Parathyroid adenoma (tissue), 2 donors: ENCODE results near the gene MATN4.

ENCODE experiments used
- H2AFZ ChIP-seq: fragments of 300-600 bp; sonication (generic); one replicate; pipeline ENCODE4 v1.7.0; 2017; ENCODE audit warnings: antibody characterized with exemption, mild to moderate bottlenecking
- H3K27ac ChIP-seq: fragments of 300-600 bp; sonication (generic); one replicate; pipeline ENCODE4 v1.7.0; 2017
- H3K27me3 ChIP-seq: fragments of 300-600 bp; sonication (generic); one replicate; pipeline ENCODE4 v1.7.0; 2017; ENCODE audit warnings: low read length; ENCODE audit not compliant: control insufficient read depth, insufficient read depth
- H3K36me3 ChIP-seq: fragments of 300-600 bp; sonication (generic); one replicate; pipeline ENCODE4 v1.7.0; 2017; ENCODE audit warnings: low read length; ENCODE audit not compliant: control insufficient read depth, insufficient read depth
- H3K4me1 ChIP-seq: fragments of 300-600 bp; sonication (generic); one replicate; pipeline ENCODE4 v1.7.0; 2017; ENCODE audit warnings: control low read depth
- H3K4me2 ChIP-seq: fragments of 300-600 bp; sonication (generic); one replicate; pipeline ENCODE4 v1.7.0; 2017; ENCODE audit warnings: low read length
- H3K4me3 ChIP-seq: fragments of 300-600 bp; sonication (generic); one replicate; pipeline ENCODE4 v1.7.0; 2017; ENCODE audit warnings: low read depth, low read length
- H3K79me2 ChIP-seq: fragments of 300-600 bp; sonication (generic); one replicate; pipeline ENCODE4 v1.7.0; 2017; ENCODE audit warnings: control low read depth
- H3K9ac ChIP-seq: fragments of 300-600 bp; sonication (generic); one replicate; pipeline ENCODE4 v1.7.0; 2017; ENCODE audit warnings: mild to moderate bottlenecking
- H3K9me3 ChIP-seq: fragments of 300-600 bp; sonication (generic); one replicate; pipeline ENCODE4 v1.7.0; 2017; ENCODE audit warnings: low read length; ENCODE audit not compliant: control insufficient read depth
- TF ChIP-seq, protein P1 (sequence below): fragments of 300-600 bp; sonication (generic); IDR thresholded peaks from one replicate; pipeline ENCODE4 v1.7.0; 2017; ENCODE audit warnings: antibody characterized with exemption, mild to moderate bottlenecking
- donor health status: primary hyperparathyroidism.

Gene MATN4

DNA sequence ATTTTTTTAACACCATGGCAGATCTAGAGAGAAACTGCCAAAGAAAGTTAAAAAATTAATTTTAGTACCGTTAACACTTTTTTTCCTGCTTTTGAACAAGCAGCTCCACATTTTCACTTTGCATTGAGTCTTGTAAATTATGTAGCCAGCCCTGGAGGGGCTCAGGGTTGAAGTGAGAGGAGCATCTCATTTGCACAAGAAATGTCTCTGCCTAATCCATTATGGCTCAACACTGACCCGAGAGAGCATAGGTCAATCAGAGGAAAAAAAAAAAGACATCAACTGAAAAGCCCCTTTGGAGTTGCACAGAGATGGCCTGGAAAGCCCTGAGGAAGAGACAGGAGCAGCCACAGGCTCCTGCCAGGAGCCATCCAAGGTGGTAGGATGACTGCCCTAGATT is 49.4 kb downstream of the MATN4 start:
- Histone ChIP-seq H3K4me2 (no peak overlapping the region), H3K27me3 (no peaks in the 10 kb centered on the region), H3K9ac (no peak overlapping the region), H3K27ac (no peak overlapping the region), H2AFZ (no peak overlapping the region), H3K36me3 (no peaks in the 10 kb centered on the region), H3K79me2 (no peaks in the 10 kb centered on the region), H3K4me3 (no peak overlapping the region), H3K9me3 (no peaks in the 10 kb centered on the region), H3K4me1 (peaks cover 10% of the 10 kb centered on the region)
- TF ChIP-seq, protein P1, sequence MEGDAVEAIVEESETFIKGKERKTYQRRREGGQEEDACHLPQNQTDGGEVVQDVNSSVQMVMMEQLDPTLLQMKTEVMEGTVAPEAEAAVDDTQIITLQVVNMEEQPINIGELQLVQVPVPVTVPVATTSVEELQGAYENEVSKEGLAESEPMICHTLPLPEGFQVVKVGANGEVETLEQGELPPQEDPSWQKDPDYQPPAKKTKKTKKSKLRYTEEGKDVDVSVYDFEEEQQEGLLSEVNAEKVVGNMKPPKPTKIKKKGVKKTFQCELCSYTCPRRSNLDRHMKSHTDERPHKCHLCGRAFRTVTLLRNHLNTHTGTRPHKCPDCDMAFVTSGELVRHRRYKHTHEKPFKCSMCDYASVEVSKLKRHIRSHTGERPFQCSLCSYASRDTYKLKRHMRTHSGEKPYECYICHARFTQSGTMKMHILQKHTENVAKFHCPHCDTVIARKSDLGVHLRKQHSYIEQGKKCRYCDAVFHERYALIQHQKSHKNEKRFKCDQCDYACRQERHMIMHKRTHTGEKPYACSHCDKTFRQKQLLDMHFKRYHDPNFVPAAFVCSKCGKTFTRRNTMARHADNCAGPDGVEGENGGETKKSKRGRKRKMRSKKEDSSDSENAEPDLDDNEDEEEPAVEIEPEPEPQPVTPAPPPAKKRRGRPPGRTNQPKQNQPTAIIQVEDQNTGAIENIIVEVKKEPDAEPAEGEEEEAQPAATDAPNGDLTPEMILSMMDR: no peak

- Histone ChIP-seq H2AFZ (no peak overlapping the region), H3K36me3 (no peaks in the 10 kb centered on the region), H3K27me3 (no peaks in the 10 kb centered on the region), H3K4me1 (peaks cover 10% of the 10 kb centered on the region), H3K27ac (no peak overlapping the region), H3K4me2 (no peak overlapping the region), H3K9me3 (no peaks in the 10 kb centered on the region), H3K9ac (no peak overlapping the region), H3K79me2 (no peaks in the 10 kb centered on the region), H3K4me3 (no peak overlapping the region)
- TF ChIP-seq, protein P1: no peak
Observed at GRCh38 chr20:45258259-45258658, 49.8 kb downstream of the MATN4 start.

DNA sequence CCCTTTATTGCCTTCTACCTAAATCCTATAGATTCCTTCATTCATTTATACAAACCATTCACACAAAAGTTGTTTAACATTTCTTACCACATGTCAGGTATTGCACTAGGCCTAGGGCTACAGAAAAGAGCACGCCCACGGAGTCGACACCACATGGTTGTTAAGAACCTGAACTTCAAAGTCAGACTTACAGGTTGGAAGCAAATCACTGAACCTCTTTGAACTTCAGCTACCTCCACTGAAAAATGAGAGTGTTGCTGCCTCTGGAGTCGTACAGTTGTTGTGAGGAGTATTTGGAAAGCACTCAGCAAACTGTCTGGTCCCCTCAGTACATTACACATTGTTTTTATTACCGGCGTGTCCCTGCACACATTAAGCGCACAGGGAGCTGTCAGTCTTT is 50.4 kb downstream of the MATN4 start:
- no peak overlapping the region for H3K9ac ChIP-seq
- H3K36me3 ChIP-seq: no peaks in the 10 kb centered on the region
- H3K27me3 ChIP-seq: no peaks in the 10 kb centered on the region
- H3K4me3 ChIP-seq: no peak overlapping the region
- peaks cover 10% of the 10 kb centered on the region for H3K4me1 ChIP-seq
- H3K9me3 ChIP-seq: no peaks in the 10 kb centered on the region
- no peaks in the 10 kb centered on the region for H3K79me2 ChIP-seq
- no peak overlapping the region for H2AFZ ChIP-seq
- TF ChIP-seq, protein P1: no peak
- no peak overlapping the region for H3K4me2 ChIP-seq
- H3K27ac ChIP-seq: no peak overlapping the region

DNA sequence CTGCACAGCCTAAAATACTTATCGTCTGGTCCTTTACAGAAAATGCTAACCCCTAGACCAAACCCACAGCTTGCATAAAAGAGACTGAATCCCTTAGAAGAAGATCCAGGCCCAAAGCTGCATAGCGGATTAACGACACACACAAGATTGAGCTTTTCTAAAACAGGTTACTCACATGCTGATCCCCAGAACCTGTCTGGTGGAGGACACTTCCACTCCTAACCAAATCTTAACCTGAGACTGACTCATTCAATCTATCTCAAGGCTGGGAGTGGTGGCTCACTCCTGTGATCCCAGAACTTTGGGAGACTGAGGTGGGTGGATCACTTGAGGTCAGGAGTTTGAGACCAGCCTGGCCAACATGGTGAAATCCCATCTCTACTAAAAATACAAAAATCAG is 50.9 kb downstream of the MATN4 start:
- TF ChIP-seq, protein P1: no peak
- Histone ChIP-seq H3K9me3 (no peaks in the 10 kb centered on the region), H3K9ac (no peak overlapping the region), H3K4me1 (peaks cover 10% of the 10 kb centered on the region), H3K27ac (no peak overlapping the region), H3K4me3 (no peak overlapping the region), H3K79me2 (no peaks in the 10 kb centered on the region), H3K27me3 (no peaks in the 10 kb centered on the region), H2AFZ (no peak overlapping the region), H3K36me3 (no peaks in the 10 kb centered on the region), H3K4me2 (no peak overlapping the region)

DNA sequence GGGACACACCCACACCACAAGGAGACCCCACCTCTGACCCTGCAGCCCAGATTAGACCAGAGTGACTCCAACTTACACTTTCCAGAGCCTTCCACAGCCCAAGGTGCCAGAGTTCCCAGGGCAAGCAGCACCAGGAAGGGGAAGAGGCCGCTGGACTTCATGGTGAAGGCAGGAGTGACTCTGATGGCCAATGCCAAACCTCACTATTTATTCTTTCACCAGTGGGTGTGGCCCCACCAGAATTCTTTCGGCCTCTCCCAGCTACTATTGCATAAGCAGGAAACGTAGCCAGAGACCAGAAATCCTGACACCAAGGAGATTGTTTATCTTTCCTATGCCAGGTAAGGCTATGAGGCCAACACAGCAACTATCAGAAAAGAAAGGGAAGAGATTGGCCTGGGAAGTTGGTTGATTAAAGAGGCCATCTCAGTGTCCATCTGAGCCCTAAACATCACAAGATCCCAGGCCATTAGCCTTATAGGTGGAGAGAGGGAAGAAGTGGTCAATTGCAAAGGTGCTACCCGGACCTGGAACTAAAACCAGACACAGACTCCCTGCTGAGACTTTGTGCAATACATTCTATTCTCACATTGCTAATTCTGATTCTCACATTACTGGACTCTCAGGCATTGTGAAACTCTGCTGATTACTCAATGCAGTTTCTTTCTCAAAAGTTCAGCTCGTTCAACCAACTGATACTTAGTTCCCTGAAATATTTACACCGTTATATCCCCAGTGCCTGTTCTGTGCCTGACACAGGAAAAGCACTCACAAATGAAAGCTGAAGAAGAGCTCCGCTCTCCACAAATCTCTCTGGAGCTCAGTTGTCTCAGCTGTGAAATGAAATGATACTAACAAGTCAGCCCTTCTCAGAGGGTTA is 53.5 kb downstream of the MATN4 start, which contains the start of gene SLPI:
Gene SLPI (minus strand): TSS at position 182 of the 880 bp plus-strand sequence. CDS start 21 bp downstream, at position 161.
- H3K79me2 ChIP-seq: no peaks in the 10 kb centered on the region
- H3K9me3 ChIP-seq: no peaks in the 10 kb centered on the region
- no peaks in the 10 kb centered on the region for H3K27me3 ChIP-seq
- H3K4me2 ChIP-seq: no peak within 1 kb of the TSS
- TF ChIP-seq, protein P1: no peak
- no peak within 1 kb of the TSS for H3K9ac ChIP-seq
- H3K27ac ChIP-seq: no peak within 1 kb of the TSS
- no peaks in the 10 kb centered on the region for H3K36me3 ChIP-seq
- no peak within 1 kb of the TSS for H3K4me3 ChIP-seq
- peaks cover 10% of the 10 kb centered on the region for H3K4me1 ChIP-seq
- H2AFZ ChIP-seq: peak within 1 kb of the TSS; percentile 56
